HEK293 (cell line): ENCODE data around the gene RNF144A.

Source experiments
- ZNF555 ChIP-seq: fragments of 450-650 bp; formaldehyde crosslinking; conservative IDR thresholded peaks from 2 replicates; pipeline ENCODE4 v1.5.1; 2017; ENCODE audit warnings: missing biosample characterization, mild to moderate bottlenecking, missing genetic modification characterization, inconsistent platforms
- TF ChIP-seq, protein P1 (sequence below): sonication (generic); formaldehyde crosslinking; IDR thresholded peaks from 2 replicates; pipeline ENCODE4 v1.8.1; 2022; ENCODE audit warnings: mild to moderate bottlenecking, moderate library complexity, missing genetic modification reagents
- TF ChIP-seq, protein P2 (sequence below): fragments of 450-650 bp; formaldehyde crosslinking; IDR thresholded peaks from 2 replicates; pipeline ENCODE4 v1.5.1; 2016; ENCODE audit warnings: missing biosample characterization, missing genetic modification characterization

DNA sequence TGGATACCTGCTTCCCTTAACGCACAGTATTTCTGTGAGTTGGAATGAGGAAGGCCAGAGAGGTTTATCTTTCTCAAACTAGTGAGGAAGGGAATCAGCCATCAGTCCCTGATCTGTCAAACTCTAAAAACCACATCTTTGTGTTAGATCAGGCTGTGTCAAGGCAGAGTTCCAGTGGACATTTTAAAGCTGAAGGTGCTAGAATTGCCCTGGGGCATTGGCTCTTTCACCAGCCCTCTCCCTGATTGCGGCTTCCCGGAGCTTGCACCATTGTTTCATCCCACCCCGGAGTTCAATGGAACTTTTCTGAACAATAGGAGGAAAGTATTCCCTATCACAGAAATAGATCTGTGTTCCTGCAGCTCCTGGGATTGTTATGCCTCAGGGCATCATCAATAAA is 110.2 kb downstream of the RNF144A start:
- TF ChIP-seq, protein P1, sequence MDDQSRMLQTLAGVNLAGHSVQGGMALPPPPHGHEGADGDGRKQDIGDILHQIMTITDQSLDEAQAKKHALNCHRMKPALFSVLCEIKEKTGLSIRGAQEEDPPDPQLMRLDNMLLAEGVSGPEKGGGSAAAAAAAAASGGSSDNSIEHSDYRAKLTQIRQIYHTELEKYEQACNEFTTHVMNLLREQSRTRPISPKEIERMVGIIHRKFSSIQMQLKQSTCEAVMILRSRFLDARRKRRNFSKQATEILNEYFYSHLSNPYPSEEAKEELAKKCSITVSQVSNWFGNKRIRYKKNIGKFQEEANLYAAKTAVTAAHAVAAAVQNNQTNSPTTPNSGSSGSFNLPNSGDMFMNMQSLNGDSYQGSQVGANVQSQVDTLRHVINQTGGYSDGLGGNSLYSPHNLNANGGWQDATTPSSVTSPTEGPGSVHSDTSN (CRISPR knock-in tag): no peak
- TF ChIP-seq, protein P2, sequence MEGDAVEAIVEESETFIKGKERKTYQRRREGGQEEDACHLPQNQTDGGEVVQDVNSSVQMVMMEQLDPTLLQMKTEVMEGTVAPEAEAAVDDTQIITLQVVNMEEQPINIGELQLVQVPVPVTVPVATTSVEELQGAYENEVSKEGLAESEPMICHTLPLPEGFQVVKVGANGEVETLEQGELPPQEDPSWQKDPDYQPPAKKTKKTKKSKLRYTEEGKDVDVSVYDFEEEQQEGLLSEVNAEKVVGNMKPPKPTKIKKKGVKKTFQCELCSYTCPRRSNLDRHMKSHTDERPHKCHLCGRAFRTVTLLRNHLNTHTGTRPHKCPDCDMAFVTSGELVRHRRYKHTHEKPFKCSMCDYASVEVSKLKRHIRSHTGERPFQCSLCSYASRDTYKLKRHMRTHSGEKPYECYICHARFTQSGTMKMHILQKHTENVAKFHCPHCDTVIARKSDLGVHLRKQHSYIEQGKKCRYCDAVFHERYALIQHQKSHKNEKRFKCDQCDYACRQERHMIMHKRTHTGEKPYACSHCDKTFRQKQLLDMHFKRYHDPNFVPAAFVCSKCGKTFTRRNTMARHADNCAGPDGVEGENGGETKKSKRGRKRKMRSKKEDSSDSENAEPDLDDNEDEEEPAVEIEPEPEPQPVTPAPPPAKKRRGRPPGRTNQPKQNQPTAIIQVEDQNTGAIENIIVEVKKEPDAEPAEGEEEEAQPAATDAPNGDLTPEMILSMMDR (tag by site-specific recombination): no peak
- no peak for TF ChIP-seq ZNF555 (tag by site-specific recombination)
